Activated CD8-positive, alpha-beta memory T cell treated with anti-CD3 and anti-CD28 coated beads, Interleukin-2, amount 50 U/mL, for 4 hours (primary cell): Measurements from ENCODE around the gene LGALS4.
"Not testable (repeated sequence)": the region's sequence is repeated elsewhere in the genome, so short reads cannot be mapped to it uniquely, and the experiment has no call there.

ENCODE experiments used
- DNase-seq: peaks from one replicate; pipeline ENCODE4 v3.0.0-alpha.2; 2020

LGALS4 gene

DNA sequence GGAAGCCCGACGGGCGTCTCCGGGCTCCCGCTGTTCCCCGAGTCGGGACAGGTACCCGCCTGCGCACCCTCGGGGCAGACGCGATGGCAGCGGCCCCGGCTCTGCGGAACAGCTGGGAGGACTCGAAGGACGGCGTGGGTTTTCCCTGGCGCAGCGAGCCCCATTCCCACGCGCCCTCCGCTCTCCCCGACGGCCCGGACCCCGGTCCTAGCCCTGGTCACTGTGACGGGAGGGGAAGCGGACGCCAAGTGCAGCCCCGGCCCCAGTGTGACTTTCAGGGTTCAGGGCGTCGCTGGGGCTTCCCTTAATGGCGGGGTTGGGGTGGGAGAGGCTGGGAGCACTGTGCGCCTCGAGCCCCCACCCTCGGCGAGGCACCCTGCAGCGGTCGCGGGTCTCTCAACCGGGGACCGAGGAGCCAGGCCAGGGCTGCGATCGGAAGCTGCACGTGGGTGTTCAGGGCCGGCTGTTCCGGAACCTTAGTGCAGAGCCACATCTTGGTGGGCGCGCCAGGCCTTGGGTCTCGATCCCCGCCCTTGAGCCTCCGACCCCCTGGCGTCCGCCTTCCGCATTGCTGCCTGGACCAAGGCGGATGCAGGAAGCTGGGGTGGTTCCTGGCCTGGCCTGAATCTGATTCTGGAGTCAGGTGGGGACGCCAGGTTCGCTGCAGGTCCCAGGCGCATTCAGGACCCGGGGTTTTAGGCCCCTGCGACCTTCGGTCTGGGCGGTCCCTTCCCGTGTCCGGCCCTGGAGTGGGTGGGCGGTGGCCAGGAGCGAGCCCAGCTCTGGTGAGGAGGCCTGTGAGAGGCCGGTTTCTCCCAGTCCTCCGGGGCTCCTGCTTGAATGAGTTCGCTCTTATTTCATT is 20.3 kb downstream of the LGALS4 start:
- peak; percentile 42 for DNase-seq

- DNase-seq = not testable (repeated sequence)
Observed at GRCh38 chr19:38791451-38792064, 21.2 kb downstream of the LGALS4 start.

DNA sequence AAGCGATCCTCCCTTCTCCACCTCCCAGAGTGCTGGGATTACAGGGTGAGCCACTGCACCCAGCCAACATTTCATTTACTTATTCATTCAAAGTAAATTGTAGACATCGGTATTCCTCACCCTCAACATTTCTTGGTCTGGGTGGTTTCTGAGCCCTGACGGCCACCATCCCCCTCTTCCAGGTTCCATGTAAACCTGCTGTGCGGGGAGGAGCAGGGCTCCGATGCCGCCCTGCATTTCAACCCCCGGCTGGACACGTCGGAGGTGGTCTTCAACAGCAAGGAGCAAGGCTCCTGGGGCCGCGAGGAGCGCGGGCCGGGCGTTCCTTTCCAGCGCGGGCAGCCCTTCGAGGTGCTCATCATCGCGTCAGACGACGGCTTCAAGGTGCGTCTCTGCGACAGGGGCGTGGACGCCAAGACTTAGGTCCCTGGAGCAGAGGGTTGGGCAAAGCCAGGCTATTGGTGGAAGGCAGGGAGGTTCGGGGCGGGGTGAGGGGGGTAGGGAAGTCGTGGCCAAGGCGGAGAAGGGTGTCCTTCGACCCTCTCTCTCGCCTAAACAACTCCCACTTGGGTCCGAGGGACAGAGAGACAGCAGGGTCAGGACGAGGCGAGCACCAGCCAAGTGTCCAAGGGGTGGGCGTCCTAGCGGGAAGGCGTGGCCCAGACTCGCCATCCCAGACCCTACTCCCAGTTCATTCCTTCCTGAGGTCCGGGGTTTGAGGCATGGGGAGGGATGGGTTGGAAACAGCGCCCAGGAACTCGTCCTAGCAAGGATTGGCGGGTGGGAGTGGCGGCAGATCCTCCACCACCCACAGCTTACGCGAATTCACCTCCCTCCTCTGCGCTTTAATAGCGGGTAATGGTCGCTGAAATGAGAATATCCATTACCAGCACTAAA is 22.0 kb downstream of the LGALS4 start:
- DNase-seq = not testable (repeated sequence)

DNA sequence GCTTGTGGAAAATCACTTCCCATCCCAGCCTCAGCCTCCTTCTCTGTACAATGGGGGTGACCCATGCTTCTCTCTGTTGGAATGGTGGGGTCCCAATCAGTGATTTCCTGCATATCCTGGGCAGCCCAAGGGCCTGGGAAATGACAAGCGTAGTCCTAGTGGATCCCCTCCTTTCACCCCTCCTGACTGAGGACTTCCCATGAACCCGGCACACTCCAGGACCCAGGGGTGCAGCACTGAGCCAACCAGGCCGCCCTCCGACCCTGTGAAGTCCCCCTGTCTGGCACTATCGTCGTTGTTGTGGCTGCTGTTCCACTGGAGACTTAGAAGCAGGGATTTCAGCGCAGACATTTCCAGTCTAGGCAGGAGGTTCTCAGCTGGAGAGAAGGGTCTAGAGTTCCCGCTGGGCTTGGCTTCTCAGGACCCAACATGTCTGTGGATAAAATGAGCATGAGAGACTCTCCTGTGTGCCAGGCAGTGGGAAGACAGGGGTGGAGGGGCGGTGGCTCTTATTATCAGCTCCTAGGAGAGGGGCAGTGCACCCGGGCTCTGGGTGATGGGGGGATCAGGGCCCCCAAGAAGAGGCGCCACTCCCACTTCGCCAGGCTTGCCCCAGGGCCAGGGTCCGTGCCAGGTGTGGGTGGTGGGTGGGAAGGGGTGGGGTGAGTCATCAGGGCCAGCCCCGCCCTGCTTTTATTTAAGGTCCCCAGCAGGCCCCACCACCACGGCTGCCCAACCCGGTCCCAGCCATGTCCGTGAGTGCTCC is 24.1 kb downstream of the LGALS4 start, which contains the start of gene LGALS7B:
Gene LGALS7B, plus strand, starts transcription at position 723 of the 766 bp plus-strand sequence. Its CDS starts 27 bp downstream, at position 750.
- no peak for DNase-seq

GRCh38 chr19:38786572-38787265 is 26.0 kb downstream of the LGALS4 start:
- no peak for DNase-seq

DNA sequence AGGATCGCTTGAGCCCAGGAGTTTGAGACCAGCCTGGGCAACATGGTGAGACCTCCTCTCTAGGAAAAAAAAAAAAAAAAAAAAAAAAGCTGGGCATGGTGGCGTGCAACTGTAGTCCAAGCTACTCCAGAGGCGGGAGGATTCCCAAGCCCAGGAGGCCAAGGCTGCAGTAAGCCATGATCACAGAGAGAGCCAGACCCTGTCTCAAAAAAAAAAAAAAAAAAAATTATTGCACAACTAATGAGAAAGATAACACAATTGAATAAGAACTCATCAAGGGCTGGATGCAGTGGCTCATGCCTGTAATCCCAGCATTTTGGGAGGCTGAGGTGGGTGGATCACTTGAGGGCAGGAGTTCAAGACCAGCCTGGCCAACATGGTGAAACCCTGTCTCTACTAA is 26.7 kb downstream of the LGALS4 start:
- DNase-seq = not testable (repeated sequence)

DNA sequence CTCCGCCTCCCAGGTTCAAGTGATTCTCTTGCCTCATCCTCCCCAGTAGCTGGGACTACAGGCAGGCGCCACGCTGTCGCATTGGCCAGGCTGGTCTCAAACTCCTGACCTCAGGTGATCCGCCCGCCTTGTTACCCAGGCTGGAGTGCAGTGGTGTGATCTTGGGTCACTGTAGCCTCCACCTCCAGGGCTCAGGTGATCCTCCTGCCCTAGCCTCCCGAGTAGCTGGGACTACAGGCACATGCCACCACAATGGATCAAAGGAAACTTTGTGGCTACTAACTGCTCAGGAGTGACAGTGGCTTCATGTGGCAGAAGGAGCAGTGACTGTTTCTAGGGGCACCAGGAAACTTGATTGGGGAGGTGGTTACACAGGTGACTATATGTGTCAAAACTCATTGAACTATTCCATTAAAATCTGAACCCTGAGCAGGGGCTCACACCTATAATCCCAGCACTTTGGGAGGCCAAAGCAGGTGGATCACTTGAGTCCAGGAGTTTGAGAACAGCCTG is 27.5 kb downstream of the LGALS4 start:
- DNase-seq = no peak

DNA sequence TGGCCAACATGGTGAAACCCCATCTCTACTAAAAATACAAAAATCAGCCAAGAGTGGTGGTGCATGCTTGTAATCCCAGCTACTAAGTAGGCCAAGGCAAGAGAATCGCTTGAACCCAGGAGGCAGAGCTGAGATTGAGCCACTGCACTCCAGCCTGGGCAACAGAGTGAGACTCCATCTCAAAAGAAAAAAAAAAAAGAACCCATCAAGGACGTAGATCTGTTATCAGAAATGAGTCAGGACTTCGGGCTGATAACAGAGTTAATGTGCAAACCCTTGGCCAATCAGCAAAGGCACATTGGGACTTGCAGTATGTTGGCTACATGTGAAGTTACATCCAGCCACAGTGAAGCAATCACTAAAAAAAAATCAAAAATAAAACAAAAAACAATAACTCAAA is 28.5 kb downstream of the LGALS4 start:
- no peak for DNase-seq

DNA sequence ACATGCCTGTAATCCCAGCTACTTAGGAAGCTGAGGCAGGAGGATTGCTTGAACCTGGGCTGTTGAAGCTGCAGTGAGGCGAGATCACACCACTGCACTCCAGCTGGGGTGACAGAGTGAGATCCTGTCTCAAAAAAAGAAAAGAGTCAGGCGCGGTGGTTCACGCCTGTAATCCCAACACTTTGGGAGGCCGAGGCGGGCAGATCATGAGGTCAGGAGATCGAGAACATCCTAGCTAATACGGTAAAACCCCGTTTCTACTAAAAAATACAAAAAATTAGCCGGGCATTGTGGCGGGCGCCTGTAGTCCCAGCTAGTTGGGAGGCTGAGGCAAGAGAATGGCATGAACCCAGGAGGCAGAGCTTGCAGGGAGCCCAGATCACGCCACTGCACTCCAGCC is 30.5 kb downstream of the LGALS4 start:
- not testable (repeated sequence) for DNase-seq

- DNase-seq = no peak
Observed at GRCh38 chr19:38781058-38781457, 31.7 kb downstream of the LGALS4 start.

DNA sequence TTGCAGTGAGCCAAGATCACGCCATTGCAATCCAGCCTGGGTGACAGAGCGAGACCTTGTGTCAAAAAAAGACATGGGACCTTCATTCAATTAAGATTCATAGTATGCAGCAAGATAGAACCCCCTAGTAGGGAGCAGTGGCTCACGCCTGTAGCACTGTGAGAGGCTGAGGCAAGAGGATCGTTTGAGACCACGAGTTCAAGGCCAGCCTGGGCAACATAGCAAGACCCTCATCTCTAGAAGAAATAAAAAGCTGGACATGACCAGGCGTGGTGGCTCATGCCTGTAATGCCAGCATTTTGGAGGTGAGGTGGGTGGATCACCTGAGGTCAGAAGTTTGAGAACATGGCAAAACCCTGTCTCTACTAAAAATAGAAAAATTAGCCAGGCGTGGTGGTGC is 32.3 kb downstream of the LGALS4 start:
- no peak for DNase-seq

DNA sequence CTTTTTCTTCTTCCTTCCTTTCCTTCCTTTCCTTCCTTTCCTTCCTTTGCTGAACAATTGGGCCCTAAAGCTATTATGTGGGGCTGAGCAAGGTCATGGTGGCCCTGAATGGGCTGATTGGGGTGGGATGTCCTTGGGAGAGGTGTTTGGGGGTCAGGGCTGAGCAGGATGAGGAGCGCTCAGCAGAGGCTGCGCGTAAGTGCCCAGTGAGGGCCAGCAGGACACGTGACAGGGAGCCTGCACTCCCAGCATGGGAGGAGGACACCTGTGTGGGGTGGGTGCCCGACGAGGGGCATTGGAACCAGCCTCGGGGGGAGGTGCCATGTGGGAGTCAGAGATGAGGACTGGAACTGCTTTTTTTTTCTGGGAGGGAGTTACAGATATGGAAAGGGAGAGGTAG is 34.0 kb downstream of the LGALS4 start:
- DNase-seq = no peak

DNA sequence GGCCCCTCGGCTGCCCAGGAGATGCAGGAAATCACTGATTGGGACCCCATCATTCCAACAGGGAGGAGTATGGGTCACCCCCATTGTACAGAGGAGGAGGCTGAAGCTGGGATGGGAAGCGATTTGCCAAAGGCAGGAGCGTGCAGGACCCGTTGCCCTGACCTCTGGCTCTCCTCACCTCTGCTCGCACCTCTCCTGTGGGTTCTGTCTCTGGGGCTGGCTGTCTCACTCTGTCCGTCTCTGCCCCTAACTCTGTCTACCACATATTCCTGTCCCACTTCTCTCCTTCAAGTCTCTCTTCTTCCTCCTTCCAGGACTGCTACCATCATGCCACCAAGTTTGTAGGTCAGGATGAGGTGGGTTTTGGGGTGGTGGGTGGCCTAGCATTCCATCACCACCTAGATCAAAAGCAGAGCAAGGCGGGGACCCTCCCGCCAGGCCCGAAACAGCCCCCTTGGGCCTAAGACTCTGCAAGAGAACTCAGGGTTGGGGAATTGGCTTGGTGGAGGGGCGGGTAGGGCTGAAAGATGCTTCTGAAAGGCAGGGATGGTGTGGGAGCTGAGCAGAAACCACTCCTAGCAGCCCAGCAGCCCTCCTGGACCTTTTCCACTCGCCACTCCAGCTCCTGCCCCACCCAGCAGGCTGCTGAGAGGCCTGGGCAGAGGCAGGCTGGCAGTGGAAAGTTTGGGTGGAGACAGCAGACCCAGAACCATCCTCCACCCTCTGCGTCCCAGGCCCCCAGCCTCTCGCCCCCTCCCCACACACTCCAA is 38.4 kb downstream of the LGALS4 start:
- DNase-seq = no peak

GRCh38 chr19:38773469-38774177 is 39.1 kb downstream of the LGALS4 start, which contains the start of gene LGALS7:
TSS of gene LGALS7 (minus strand) at chr19:38773517. CDS start at chr19:38773492, 25 bp downstream.
- no peak for DNase-seq

DNA sequence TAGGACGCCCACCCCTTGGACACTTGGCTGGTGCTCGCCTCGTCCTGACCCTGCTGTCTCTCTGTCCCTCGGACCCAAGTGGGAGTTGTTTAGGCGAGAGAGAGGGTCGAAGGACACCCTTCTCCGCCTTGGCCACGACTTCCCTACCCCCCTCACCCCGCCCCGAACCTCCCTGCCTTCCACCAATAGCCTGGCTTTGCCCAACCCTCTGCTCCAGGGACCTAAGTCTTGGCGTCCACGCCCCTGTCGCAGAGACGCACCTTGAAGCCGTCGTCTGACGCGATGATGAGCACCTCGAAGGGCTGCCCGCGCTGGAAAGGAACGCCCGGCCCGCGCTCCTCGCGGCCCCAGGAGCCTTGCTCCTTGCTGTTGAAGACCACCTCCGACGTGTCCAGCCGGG is 41.2 kb downstream of the LGALS4 start:
- not testable (repeated sequence) for DNase-seq

DNA sequence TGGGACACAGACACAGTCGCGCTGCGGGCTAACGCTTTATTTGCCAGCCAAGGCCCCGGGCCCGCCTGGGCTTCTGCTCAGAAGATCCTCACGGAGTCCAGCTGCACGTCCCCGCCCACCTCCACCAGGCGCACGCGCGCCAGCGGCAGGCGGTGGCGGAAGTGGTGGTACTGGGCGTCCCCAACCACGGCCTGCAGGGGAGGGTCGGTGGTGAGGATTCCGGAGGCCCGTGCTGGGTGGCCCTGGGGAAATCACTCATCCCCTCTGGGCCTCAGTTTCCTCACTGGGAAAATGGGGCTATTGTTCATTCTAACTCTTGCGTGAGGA is 41.8 kb downstream of the LGALS4 start:
- not testable (repeated sequence) for DNase-seq

GRCh38 chr19:38770228-38770948 is 42.4 kb downstream of the LGALS4 start:
- not testable (repeated sequence) for DNase-seq

GRCh38 chr19:38769635-38770211 is 43.0 kb downstream of the LGALS4 start:
- peak; percentile 94 for DNase-seq
